Body of pancreas (tissue), 4 donors: ENCODE results near the gene EFS.
"Not testable (repeated sequence)": the region's sequence is repeated elsewhere in the genome, so short reads cannot be mapped to it uniquely, and the experiment has no call there.

Experiments
- POLR2A ChIP-seq, 3 donors: fragments of 450-650 bp; IDR thresholded peaks; one replicate each; pipeline ENCODE4 v1.6.1; 2016; ENCODE audit warnings: antibody characterized with exemption in 3 of 3, mild to moderate bottlenecking in 2 of 3
- TF ChIP-seq, protein P1 (sequence below), 7 experiments: fragments of 450-650 bp in 4 of 7; fragments of 200-600 bp in 3 of 7; sonication (generic) in 3 of 7; IDR thresholded peaks; one replicate each; pipeline ENCODE4 v1.5.1; 2016 to 2019; ENCODE audit warnings: antibody characterized with exemption in 7 of 7

- TF ChIP-seq, protein P1, sequence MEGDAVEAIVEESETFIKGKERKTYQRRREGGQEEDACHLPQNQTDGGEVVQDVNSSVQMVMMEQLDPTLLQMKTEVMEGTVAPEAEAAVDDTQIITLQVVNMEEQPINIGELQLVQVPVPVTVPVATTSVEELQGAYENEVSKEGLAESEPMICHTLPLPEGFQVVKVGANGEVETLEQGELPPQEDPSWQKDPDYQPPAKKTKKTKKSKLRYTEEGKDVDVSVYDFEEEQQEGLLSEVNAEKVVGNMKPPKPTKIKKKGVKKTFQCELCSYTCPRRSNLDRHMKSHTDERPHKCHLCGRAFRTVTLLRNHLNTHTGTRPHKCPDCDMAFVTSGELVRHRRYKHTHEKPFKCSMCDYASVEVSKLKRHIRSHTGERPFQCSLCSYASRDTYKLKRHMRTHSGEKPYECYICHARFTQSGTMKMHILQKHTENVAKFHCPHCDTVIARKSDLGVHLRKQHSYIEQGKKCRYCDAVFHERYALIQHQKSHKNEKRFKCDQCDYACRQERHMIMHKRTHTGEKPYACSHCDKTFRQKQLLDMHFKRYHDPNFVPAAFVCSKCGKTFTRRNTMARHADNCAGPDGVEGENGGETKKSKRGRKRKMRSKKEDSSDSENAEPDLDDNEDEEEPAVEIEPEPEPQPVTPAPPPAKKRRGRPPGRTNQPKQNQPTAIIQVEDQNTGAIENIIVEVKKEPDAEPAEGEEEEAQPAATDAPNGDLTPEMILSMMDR (IDR thresholded peaks at IDR 0.05), result not testable (repeated sequence)
- not testable (repeated sequence) for TF ChIP-seq POLR2A (IDR thresholded peaks at IDR 0.05)
These were observed 39.2 kb downstream of the EFS start for GRCh38 chr14:23325746-23326145.
